Measurements from ENCODE around the gene CSNK2A2. TPM values are rescaled to one million over a fixed set of nuclear protein-coding genes. Genes with fewer than 3 reads are reported as not detected.

Gene CSNK2A2
- total RNA-seq, 1 donor from 2014 or later: 35.5 TPM

DNA sequence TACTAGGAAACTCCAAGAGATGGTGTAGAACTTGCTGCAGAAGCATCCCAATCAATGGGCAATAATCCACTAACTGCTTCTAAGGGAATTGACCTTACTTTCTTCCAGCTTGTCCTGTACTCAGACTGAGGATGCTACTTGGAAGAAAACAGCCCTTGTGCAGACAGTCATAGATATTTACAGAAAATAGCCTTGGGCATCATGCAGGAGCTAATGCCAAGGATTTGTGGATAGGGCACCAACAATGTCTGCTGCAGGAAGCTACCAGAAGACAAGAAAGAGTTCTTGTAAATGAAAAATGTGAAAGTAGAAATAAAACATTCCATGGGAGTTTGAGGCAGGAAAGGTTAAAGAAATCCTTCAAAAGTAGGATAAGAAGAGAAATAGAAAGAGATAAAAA, 21.5 kb upstream of the CSNK2A2 start:
- H3K27me3 ChIP-seq (ENCODE audit: control insufficient read depth, insufficient read depth, low read length): peaks cover 2% of the 10 kb centered on the region
- no peaks in the 10 kb centered on the region for H3K36me3 ChIP-seq (ENCODE audit: control insufficient read depth, insufficient read depth, low read length)
- TF ChIP-seq, protein P1, sequence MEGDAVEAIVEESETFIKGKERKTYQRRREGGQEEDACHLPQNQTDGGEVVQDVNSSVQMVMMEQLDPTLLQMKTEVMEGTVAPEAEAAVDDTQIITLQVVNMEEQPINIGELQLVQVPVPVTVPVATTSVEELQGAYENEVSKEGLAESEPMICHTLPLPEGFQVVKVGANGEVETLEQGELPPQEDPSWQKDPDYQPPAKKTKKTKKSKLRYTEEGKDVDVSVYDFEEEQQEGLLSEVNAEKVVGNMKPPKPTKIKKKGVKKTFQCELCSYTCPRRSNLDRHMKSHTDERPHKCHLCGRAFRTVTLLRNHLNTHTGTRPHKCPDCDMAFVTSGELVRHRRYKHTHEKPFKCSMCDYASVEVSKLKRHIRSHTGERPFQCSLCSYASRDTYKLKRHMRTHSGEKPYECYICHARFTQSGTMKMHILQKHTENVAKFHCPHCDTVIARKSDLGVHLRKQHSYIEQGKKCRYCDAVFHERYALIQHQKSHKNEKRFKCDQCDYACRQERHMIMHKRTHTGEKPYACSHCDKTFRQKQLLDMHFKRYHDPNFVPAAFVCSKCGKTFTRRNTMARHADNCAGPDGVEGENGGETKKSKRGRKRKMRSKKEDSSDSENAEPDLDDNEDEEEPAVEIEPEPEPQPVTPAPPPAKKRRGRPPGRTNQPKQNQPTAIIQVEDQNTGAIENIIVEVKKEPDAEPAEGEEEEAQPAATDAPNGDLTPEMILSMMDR (IDR thresholded peaks at IDR 0.05; ENCODE audit: insufficient read depth, low read length, severe bottlenecking): no peak
- FAIRE-seq (no peak), DNase-seq (ENCODE audit: low read depth) (no peak)
- no peak overlapping the region for H3K4me3 ChIP-seq (ENCODE audit: low read depth, low read length)

DNA sequence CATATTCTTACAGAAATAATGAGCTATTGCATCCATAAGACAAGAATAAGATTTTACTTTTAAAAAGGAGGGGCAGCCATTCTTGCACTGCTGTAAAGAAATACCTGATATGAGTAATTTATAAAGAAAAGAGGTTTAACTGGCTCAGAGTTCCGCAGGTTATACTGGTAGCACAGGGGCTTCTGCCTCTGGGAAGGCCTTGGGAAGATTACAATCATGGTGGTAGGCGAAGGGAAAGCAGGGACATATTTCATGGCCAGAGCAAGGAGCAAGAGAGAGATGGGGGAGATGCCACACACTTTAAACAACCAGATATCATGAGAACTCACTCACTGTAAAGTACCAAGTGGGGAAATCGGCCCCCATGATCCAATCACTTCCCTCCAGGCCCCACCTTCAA, 20.9 kb upstream of the CSNK2A2 start:
- no peak for FAIRE-seq
- H3K27me3 ChIP-seq (ENCODE audit: control insufficient read depth, insufficient read depth, low read length): peaks cover 2% of the 10 kb centered on the region
- H3K36me3 ChIP-seq (ENCODE audit: control insufficient read depth, insufficient read depth, low read length): no peaks in the 10 kb centered on the region
- TF ChIP-seq, protein P1 (IDR thresholded peaks at IDR 0.05; ENCODE audit: insufficient read depth, low read length, severe bottlenecking): no peak
- H3K4me3 ChIP-seq (ENCODE audit: low read depth, low read length): no peak overlapping the region
- DNase-seq (ENCODE audit: low read depth): no peak

DNA sequence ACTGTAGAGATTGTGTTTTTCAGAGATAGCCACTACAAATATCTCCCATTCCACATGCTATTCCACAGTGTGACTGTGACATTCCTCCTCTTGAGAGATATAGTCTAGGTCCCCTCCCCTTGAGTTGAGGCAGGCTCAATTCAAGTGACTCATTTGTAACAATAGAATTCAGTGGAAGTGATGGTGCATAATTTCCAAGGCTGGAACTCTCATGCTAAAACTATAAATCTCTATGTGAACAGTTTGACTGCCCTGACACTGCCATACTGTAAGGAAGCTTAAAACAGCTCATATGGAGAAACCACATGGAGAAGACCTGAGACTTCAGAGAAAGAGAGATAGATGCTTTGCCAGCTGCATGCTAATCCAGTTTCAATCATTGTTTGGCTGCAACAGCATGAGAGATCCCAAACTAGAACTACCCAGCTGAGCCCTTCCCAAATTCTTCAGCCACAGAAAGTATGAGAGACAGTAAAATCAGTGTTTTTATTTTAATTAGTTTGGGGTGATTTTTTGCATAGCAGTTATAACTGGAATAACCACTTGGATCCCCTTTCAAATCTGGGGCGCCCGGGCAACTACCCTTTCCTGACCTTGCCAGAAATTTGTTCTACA, 19.5 kb upstream of the CSNK2A2 start:
- TF ChIP-seq, protein P1 (IDR thresholded peaks at IDR 0.05; ENCODE audit: insufficient read depth, low read length, severe bottlenecking): no peak
- H3K36me3 ChIP-seq (ENCODE audit: control insufficient read depth, insufficient read depth, low read length): no peaks in the 10 kb centered on the region
- H3K4me3 ChIP-seq (ENCODE audit: low read depth, low read length): no peak overlapping the region
- FAIRE-seq (no peak), DNase-seq (ENCODE audit: low read depth) (no peak)
- peaks cover 2% of the 10 kb centered on the region for H3K27me3 ChIP-seq (ENCODE audit: control insufficient read depth, insufficient read depth, low read length)

DNA sequence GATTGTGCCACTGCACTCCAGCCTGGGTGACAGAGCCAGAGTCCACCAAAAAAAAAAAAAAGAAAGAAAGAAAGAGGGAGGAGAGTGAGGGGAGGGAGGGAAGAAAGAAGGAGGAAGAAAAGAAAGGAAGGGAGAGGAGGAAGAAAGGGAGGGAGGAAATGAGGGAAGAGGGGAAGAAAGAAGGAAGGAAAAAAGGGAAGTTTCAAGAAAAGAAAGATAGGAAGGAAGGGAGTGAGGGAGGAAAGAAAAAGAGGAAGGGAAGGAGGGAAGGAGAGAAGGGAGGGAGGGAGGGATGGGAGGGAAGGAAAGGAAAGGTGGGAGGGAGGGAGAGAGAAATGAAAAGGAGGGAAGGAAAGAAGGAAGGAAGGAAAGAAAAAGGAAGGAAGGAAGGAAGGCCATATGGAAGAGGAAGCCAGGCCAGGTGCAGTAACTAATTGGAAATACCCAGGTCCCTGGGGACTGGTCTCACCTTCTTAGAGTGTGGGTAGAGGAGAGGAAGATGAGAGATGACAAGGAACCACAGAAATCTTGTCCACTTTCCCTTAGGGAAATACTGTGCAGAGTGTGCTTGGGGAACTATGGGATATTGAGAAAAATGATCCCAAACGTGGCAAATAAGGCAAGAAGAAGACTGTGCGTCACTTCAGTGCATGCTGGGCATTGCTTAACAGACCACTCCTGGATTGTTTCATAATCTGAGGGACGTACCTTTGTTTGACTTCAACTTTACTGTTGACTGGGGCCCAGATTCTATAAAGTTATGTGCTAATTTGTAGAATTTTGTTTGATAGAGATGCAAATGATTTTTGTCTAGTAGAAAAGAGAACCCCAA, 15.1 kb upstream of the CSNK2A2 start:
- DNase-seq (ENCODE audit: low read depth): no peak
- FAIRE-seq: peak; percentile 60
- Histone ChIP-seq H3K36me3 (ENCODE audit: control insufficient read depth, insufficient read depth, low read length) (no peaks in the 10 kb centered on the region), H3K4me3 (ENCODE audit: low read depth, low read length) (no peak overlapping the region), H3K27me3 (ENCODE audit: control insufficient read depth, insufficient read depth, low read length) (no peaks in the 10 kb centered on the region)
- TF ChIP-seq, protein P1 (IDR thresholded peaks at IDR 0.05; ENCODE audit: insufficient read depth, low read length, severe bottlenecking): no peak

DNA sequence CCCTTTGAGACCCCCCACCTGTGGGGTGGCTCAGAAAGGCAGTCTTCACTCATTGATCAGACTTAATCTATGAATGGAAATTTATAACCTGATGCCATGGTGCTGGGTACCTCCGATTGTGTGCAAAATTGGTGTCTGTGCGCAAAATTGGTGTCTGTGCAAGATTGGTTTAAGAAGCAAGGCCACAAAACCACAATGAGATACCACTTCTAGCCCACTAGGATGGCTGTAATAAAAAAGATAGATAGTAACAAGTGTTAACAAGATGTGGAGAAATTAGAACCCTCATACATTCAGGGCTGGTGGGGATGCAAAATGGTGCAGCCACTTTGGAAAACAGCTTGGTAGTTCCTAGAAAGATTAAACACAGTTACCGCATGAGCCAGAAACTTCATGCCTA, 13.9 kb upstream of the CSNK2A2 start:
- Histone ChIP-seq H3K36me3 (ENCODE audit: control insufficient read depth, insufficient read depth, low read length) (no peaks in the 10 kb centered on the region), H3K27me3 (ENCODE audit: control insufficient read depth, insufficient read depth, low read length) (no peaks in the 10 kb centered on the region), H3K4me3 (ENCODE audit: low read depth, low read length) (no peak overlapping the region)
- no peak for FAIRE-seq
- DNase-seq (ENCODE audit: low read depth): no peak
- TF ChIP-seq, protein P1 (IDR thresholded peaks at IDR 0.05; ENCODE audit: insufficient read depth, low read length, severe bottlenecking): no peak
